Superior temporal gyrus (tissue), 1 donor: ENCODE results near the gene PXYLP1.

Experiments used
- DNase-seq: peaks from one replicate; pipeline ENCODE4 v3.0.0-alpha.2; 2016; ENCODE audit errors: extremely low spot score

The PXYLP1 gene

GRCh38 chr3:141326123-141326522, 94.5 kb downstream of the PXYLP1 start:
- no peak for DNase-seq

GRCh38 chr3:141326626-141327025, 95.0 kb downstream of the PXYLP1 start:
- no peak for DNase-seq

- DNase-seq: no peak
Measured at GRCh38 chr3:141328286-141329166, 96.9 kb downstream of the PXYLP1 start.

- DNase-seq: no peak
Measured at GRCh38 chr3:141330235-141330634, 98.6 kb downstream of the PXYLP1 start.

- DNase-seq: no peak
Measured at GRCh38 chr3:141330718-141331376, 99.2 kb downstream of the PXYLP1 start.

GRCh38 chr3:141331377-141332318, 100.0 kb downstream of the PXYLP1 start:
- DNase-seq: no peak

- DNase-seq: no peak
Measured at GRCh38 chr3:141332416-141332815, 100.8 kb downstream of the PXYLP1 start.

- no peak for DNase-seq
Measured at GRCh38 chr3:141333836-141334626, 102.4 kb downstream of the PXYLP1 start.

- no peak for DNase-seq
Measured at GRCh38 chr3:141334627-141335250, 103.1 kb downstream of the PXYLP1 start.

GRCh38 chr3:141335531-141336061, 104.0 kb downstream of the PXYLP1 start:
- no peak for DNase-seq

GRCh38 chr3:141336672-141337522, 105.3 kb downstream of the PXYLP1 start:
- DNase-seq: peak; percentile 24

- no peak for DNase-seq
Measured at GRCh38 chr3:141337523-141337854, 105.9 kb downstream of the PXYLP1 start.

- DNase-seq: no peak
Measured at GRCh38 chr3:141337991-141338390, 106.4 kb downstream of the PXYLP1 start.

GRCh38 chr3:141338881-141339280, 107.3 kb downstream of the PXYLP1 start:
- DNase-seq: no peak

GRCh38 chr3:141341536-141341935, 109.9 kb downstream of the PXYLP1 start:
- DNase-seq: no peak

- no peak for DNase-seq
Measured at GRCh38 chr3:141342386-141342785, 110.8 kb downstream of the PXYLP1 start.

GRCh38 chr3:141343077-141343476, 111.5 kb downstream of the PXYLP1 start:
- DNase-seq: no peak

- no peak for DNase-seq
Measured at GRCh38 chr3:141343865-141344271, 112.2 kb downstream of the PXYLP1 start.
